Measurements from ENCODE around the gene HBQ1. TPM values are rescaled to one million over a fixed set of nuclear protein-coding genes. Genes with fewer than 3 reads are reported as not detected.
"Not testable (repeated sequence)": the region's sequence is repeated elsewhere in the genome, so short reads cannot be mapped to it uniquely, and the experiment has no call there.

HBQ1 gene
- total RNA-seq, 1 donor, result not detected

DNA sequence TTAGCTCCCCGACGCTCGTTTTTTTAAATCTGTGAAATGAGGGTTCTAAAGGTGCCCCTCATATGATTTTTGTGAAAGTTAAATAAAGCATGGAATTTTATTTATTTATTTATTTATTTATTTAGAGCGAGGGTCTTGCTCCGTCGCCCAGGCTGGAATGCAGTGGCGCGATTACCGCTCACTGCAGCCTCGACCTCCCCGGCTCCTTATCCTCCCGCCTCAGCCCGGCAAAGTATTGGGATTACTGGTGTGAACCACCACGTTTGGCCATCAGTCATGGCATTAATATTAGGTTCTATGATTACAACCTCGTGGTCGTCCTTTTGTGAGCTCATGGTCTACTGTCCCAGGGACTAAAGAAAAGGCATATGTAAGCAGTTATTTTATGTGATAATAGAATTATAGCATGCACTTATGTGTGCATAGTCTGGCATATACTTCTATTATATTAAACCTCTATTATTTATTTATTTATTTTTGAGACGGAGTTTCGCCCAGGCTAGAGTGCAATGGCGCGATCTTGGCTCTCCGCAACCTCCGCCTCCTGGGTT, 49.5 kb downstream of the HBQ1 start:
- Histone ChIP-seq H3K4me1 (ENCODE audit: insufficient read depth, low read length) (peaks cover 19% of the 10 kb centered on the region), H3K9me3 (ENCODE audit: low read depth, low read length) (no peaks in the 10 kb centered on the region), H4K20me1 (ENCODE audit: insufficient read depth, low read length) (peaks cover 34% of the 10 kb centered on the region), H3K4me3 (ENCODE audit: insufficient read depth, low read length) (peak overlapping the region; percentile 91), H3K79me2 (ENCODE audit: insufficient read depth, low read length) (peaks cover 42% of the 10 kb centered on the region), H3K27me3 (ENCODE audit: insufficient read depth, low read length) (no peaks in the 10 kb centered on the region), H3K36me3 (ENCODE audit: insufficient read depth, low read length) (peaks cover 30% of the 10 kb centered on the region), H2AFZ (ENCODE audit: low read length) (peak overlapping the region; percentile 92), H3K27ac (ENCODE audit: low read depth, low read length) (peak overlapping the region; percentile 92), H3K4me2 (ENCODE audit: insufficient read depth, low read length) (peak overlapping the region; percentile 84)
- DNase-seq (ENCODE audit: insufficient read length, low spot score, missing footprints), result no peak
- TF ChIP-seq, protein P1, sequence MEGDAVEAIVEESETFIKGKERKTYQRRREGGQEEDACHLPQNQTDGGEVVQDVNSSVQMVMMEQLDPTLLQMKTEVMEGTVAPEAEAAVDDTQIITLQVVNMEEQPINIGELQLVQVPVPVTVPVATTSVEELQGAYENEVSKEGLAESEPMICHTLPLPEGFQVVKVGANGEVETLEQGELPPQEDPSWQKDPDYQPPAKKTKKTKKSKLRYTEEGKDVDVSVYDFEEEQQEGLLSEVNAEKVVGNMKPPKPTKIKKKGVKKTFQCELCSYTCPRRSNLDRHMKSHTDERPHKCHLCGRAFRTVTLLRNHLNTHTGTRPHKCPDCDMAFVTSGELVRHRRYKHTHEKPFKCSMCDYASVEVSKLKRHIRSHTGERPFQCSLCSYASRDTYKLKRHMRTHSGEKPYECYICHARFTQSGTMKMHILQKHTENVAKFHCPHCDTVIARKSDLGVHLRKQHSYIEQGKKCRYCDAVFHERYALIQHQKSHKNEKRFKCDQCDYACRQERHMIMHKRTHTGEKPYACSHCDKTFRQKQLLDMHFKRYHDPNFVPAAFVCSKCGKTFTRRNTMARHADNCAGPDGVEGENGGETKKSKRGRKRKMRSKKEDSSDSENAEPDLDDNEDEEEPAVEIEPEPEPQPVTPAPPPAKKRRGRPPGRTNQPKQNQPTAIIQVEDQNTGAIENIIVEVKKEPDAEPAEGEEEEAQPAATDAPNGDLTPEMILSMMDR (IDR thresholded peaks at IDR 0.05; ENCODE audit: extremely low read depth, low read depth, low read length), result no peak

DNA sequence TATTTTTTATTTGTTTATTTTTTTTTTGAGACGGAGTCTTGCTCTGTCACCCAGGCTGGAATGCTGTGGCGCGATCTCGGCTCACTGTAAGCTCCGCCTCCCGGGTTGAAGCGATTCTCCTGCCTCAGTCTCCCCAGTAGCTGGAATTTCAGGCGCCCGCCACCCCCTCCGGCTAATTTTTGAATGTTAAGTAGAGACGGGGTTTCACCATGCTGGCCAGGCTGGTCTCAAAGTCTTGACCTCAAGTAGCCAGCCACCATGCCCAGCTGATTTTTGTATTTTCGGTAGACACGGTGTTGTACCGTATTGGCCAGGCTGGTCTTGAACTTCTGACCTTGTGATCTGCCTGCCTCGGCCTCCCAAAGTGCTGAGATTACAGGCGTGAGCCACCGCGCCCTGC, 50.1 kb downstream of the HBQ1 start:
- DNase-seq (ENCODE audit: insufficient read length, low spot score, missing footprints); H3K9me3 ChIP-seq (ENCODE audit: low read depth, low read length); H3K27me3 ChIP-seq (ENCODE audit: insufficient read depth, low read length); H2AFZ ChIP-seq (ENCODE audit: low read length); H3K4me3 ChIP-seq (ENCODE audit: insufficient read depth, low read length); H3K27ac ChIP-seq (ENCODE audit: low read depth, low read length); H3K4me2 ChIP-seq (ENCODE audit: insufficient read depth, low read length): not testable (repeated sequence)
- peaks cover 24% of the 10 kb centered on the region for H3K4me1 ChIP-seq (ENCODE audit: insufficient read depth, low read length)
- H4K20me1 ChIP-seq (ENCODE audit: insufficient read depth, low read length), result peaks cover 31% of the 10 kb centered on the region
- H3K79me2 ChIP-seq (ENCODE audit: insufficient read depth, low read length), result peaks cover 37% of the 10 kb centered on the region
- peaks cover 25% of the 10 kb centered on the region for H3K36me3 ChIP-seq (ENCODE audit: insufficient read depth, low read length)

Small RNA genes within 50 kb of the gene (small RNA-seq; reads per million reads assigned to genes)
- not detected for gene RF00019

Other genes with a start within 250 kb of the HBQ1 start
- 1.4 and 2.1 TPM in 2 replicates for gene POLR3K, start 126.9 kb upstream of the HBQ1 start, total RNA-seq
- gene SNRNP25, start 126.6 kb upstream of the HBQ1 start, total RNA-seq, result 9.4 and 14.5 TPM in 2 replicates
- 32.2 and 39.5 TPM in 2 replicates for gene RHBDF1, start 107.8 kb upstream of the HBQ1 start, total RNA-seq
- gene MPG, start 102.2 kb upstream of the HBQ1 start, total RNA-seq, result 180 and 189 TPM in 2 replicates
- gene NPRL3, start 41.8 kb upstream of the HBQ1 start, total RNA-seq, result 10.1 and 10.6 TPM in 2 replicates
- gene HBZ, start 27.8 kb upstream of the HBQ1 start, total RNA-seq, result not detected in 2 replicates
- gene HBM, start 14.5 kb upstream of the HBQ1 start, total RNA-seq, result not detected in 2 replicates
- gene HBA2, start 7.6 kb upstream of the HBQ1 start, total RNA-seq, result not detected in 2 replicates
- gene HBA1, start 3.8 kb upstream of the HBQ1 start, total RNA-seq, result not detected in 2 replicates
- 44.8 and 46.0 TPM in 2 replicates for gene LUC7L, start 49.0 kb downstream of the HBQ1 start, total RNA-seq
- 86.0 and 113 TPM in 2 replicates for gene FAM234A, start 54.4 kb downstream of the HBQ1 start, total RNA-seq
- gene RGS11, start 95.5 kb downstream of the HBQ1 start, total RNA-seq, result 0.36 and 0.59 TPM in 2 replicates
- gene ARHGDIG, start 100.1 kb downstream of the HBQ1 start, total RNA-seq, result not detected in 2 replicates
- not detected in 2 replicates for gene PDIA2, start 102.7 kb downstream of the HBQ1 start, total RNA-seq
- gene AXIN1, start 172.3 kb downstream of the HBQ1 start, total RNA-seq, result 21.5 and 21.7 TPM in 2 replicates
- 50.7 and 55.4 TPM in 2 replicates for gene MRPL28, start 190.1 kb downstream of the HBQ1 start, total RNA-seq
- gene PGAP6, start 201.5 kb downstream of the HBQ1 start, total RNA-seq, result 40.1 and 54.3 TPM in 2 replicates
- gene NME4, start 216.7 kb downstream of the HBQ1 start, total RNA-seq, result 77.2 and 83.6 TPM in 2 replicates
- gene DECR2, start 221.4 kb downstream of the HBQ1 start, total RNA-seq, result 18.1 and 24.5 TPM in 2 replicates
- 22.7 and 25.3 TPM in 2 replicates for gene RAB11FIP3, start 245.2 kb downstream of the HBQ1 start, total RNA-seq